ENCODE measurements around the gene ABHD16B. TPM values are rescaled to one million over a fixed set of nuclear protein-coding genes. Genes with fewer than 3 reads are reported as not detected.

ABHD16B gene
- total and polyA plus RNA-seq, 10 of the 15 experiments (the other 5 are each of a cell fraction or from before 2014, with no cell fraction given) = 0.13 TPM; not detected in 9

GRCh38 chr20:63850689-63851547, 10.4 kb upstream of the ABHD16B start (continued):
- no peak for TF ChIP-seq EZH2 (IDR thresholded peaks at IDR 0.05; ENCODE audit: borderline replicate concordance, control insufficient read depth, low read depth, low read length)
- no peak for TF ChIP-seq BCLAF1 (IDR thresholded peaks at IDR 0.05)
- TF ChIP-seq NFYB (IDR thresholded peaks at IDR 0.05; ENCODE audit: insufficient read depth, low read depth, low read length) = no peak
- no peak for TF ChIP-seq NFXL1 (IDR thresholded peaks at IDR 0.05; ENCODE audit: borderline replicate concordance)
- peak; percentile 76 for TF ChIP-seq PBX3 (IDR thresholded peaks at IDR 0.05; ENCODE audit: insufficient replicate concordance, low read depth, low read length)
- no peak for TF ChIP-seq FOXK2 (IDR thresholded peaks at IDR 0.05)
- no peak; the same call in none of the 2 replicates for TF ChIP-seq CHD4 (IDR thresholded peaks at IDR 0.05)
- peak; percentile 43 for TF ChIP-seq YY1 (IDR thresholded peaks at IDR 0.05; ENCODE audit: low read depth, low read length)
- TF ChIP-seq SUPT20H (IDR thresholded peaks at IDR 0.05; ENCODE audit: borderline replicate concordance, control insufficient read depth, low read depth, low read length) = no peak
- peak; percentile 100 for TF ChIP-seq TCF12 (IDR thresholded peaks at IDR 0.05; ENCODE audit: low read depth, low read length)
- no peak for TF ChIP-seq NR2C1 (IDR thresholded peaks at IDR 0.05)
- peak; percentile 67 for TF ChIP-seq SMAD1 (IDR thresholded peaks at IDR 0.05; ENCODE audit: low read depth, partially characterized antibody)
- TF ChIP-seq MAX (IDR thresholded peaks at IDR 0.05; ENCODE audit: low read depth, low read length) = peak; percentile 36; the same call in 1 of the 2 replicates
- no peak; the same call in 1 of the 2 replicates for TF ChIP-seq GABPA (IDR thresholded peaks at IDR 0.05; ENCODE audit: low read depth)
- peak; percentile 81; the same call in 1 of the 2 replicates for TF ChIP-seq ZBED1 (IDR thresholded peaks at IDR 0.05; ENCODE audit: borderline replicate concordance)
- TF ChIP-seq RBBP5 (conservative IDR thresholded peaks at IDR 0.05) = no peak
- no peak for TF ChIP-seq IRF5 (IDR thresholded peaks at IDR 0.05; ENCODE audit: borderline replicate concordance)
- no peak for TF ChIP-seq HSF1 (IDR thresholded peaks at IDR 0.05; ENCODE audit: low read depth, low read length)
- TF ChIP-seq MLLT1 (IDR thresholded peaks at IDR 0.05) = peak; percentile 86
- peak; percentile 81 for TF ChIP-seq MXI1 (IDR thresholded peaks at IDR 0.05; ENCODE audit: low read depth, low read length)
